ENCODE results near the gene OLFML2A.
"Not testable (repeated sequence)": the region's sequence is repeated elsewhere in the genome, so short reads cannot be mapped to it uniquely, and the experiment has no call there.

Gene OLFML2A

GRCh38 chr9:124815601-124816000, 38.7 kb downstream of the OLFML2A start:
- in situ Hi-C loops (cut with MboI; ENCODE audit: low sequenced_read_pairs) = no loop called here

GRCh38 chr9:124818431-124819281, 41.7 kb downstream of the OLFML2A start:
- in situ Hi-C loops (cut with MboI; ENCODE audit: low sequenced_read_pairs) = no loop called here

- in situ Hi-C loops (cut with MboI; ENCODE audit: low sequenced_read_pairs) = no loop called here
Measured at GRCh38 chr9:124820698-124821623, 44.0 kb downstream of the OLFML2A start.

GRCh38 chr9:124828489-124829333, 51.8 kb downstream of the OLFML2A start:
- in situ Hi-C loops (cut with MboI; ENCODE audit: low sequenced_read_pairs) = no loop called here

GRCh38 chr9:124829334-124829669, 52.4 kb downstream of the OLFML2A start:
- in situ Hi-C loops (cut with MboI; ENCODE audit: low sequenced_read_pairs) = no loop called here

- in situ Hi-C loops (cut with MboI; ENCODE audit: low sequenced_read_pairs) = no loop called here
Measured at GRCh38 chr9:124830593-124830992, 53.7 kb downstream of the OLFML2A start.

GRCh38 chr9:124831642-124832364, 54.9 kb downstream of the OLFML2A start:
- in situ Hi-C loops (cut with MboI; ENCODE audit: low sequenced_read_pairs) = no loop called here

GRCh38 chr9:124834591-124834990, 57.7 kb downstream of the OLFML2A start:
- in situ Hi-C loops (cut with MboI; ENCODE audit: low sequenced_read_pairs) = no loop called here

- in situ Hi-C loops (cut with MboI; ENCODE audit: low sequenced_read_pairs) = no loop called here
Measured at GRCh38 chr9:124835026-124835557, 58.2 kb downstream of the OLFML2A start.

- in situ Hi-C loops (cut with MboI; ENCODE audit: low sequenced_read_pairs) = not testable (repeated sequence)
Measured at GRCh38 chr9:124838132-124838531, 61.2 kb downstream of the OLFML2A start.

GRCh38 chr9:124838567-124839275, 61.8 kb downstream of the OLFML2A start:
- in situ Hi-C loops (cut with MboI; ENCODE audit: low sequenced_read_pairs) = not testable (repeated sequence)

GRCh38 chr9:124839612-124840299, 62.8 kb downstream of the OLFML2A start:
- in situ Hi-C loops (cut with MboI; ENCODE audit: low sequenced_read_pairs) = no loop called here

- in situ Hi-C loops (cut with MboI; ENCODE audit: low sequenced_read_pairs) = no loop called here
Measured at GRCh38 chr9:124840300-124840833, 63.4 kb downstream of the OLFML2A start.

- in situ Hi-C loops (cut with MboI; ENCODE audit: low sequenced_read_pairs) = no loop called here
Measured at GRCh38 chr9:124841075-124841821, 64.3 kb downstream of the OLFML2A start.

GRCh38 chr9:124843456-124844034, 66.6 kb downstream of the OLFML2A start:
- in situ Hi-C loops (cut with MboI; ENCODE audit: low sequenced_read_pairs) = no loop called here

- in situ Hi-C loops (cut with MboI; ENCODE audit: low sequenced_read_pairs) = no loop called here
Measured at GRCh38 chr9:124844291-124844690, 67.4 kb downstream of the OLFML2A start.

GRCh38 chr9:124846467-124846866, 69.5 kb downstream of the OLFML2A start:
- in situ Hi-C loops (cut with MboI; ENCODE audit: low sequenced_read_pairs) = loop anchor here (5.0 kb wide), 1 partner anchor 74 kb away; the partner anchor contains the start of gene NR6A1

All from HL-60/S4 treated with phorbol 12-myristate 13-acetate at 8.2 ng/mL for 4 days and 3 days (cell line).